CD4-positive, alpha-beta T cell treated with Interleukin-2 at 100 ng/mL for 4 hours (primary cell): ENCODE measurements around the gene BAG1.
A peak's percentile ranks its signal among the peaks of the same experiment; 100 is the strongest.

Experiments used
- DNase-seq: peaks from one replicate; pipeline ENCODE4 v3.0.0-alpha.2; 2020; ENCODE audit warnings: low spot score

BAG1 gene

GRCh38 chr9:33273266-33273971 is 8.9 kb upstream of the BAG1 start:
- DNase-seq = no peak

- no peak for DNase-seq
Observed at GRCh38 chr9:33272061-33272460, 7.6 kb upstream of the BAG1 start.

- no peak for DNase-seq
Observed at GRCh38 chr9:33270146-33270545, 5.6 kb upstream of the BAG1 start.

- DNase-seq = no peak
Observed at GRCh38 chr9:33267151-33267767, 2.8 kb upstream of the BAG1 start.

GRCh38 chr9:33265211-33265865 is 830 bp upstream of the BAG1 start:
- DNase-seq = no peak

- DNase-seq = peak; percentile 17
Observed at GRCh38 chr9:33264003-33264472, 470 bp downstream of the BAG1 start.

GRCh38 chr9:33263131-33264002 is 1.1 kb downstream of the BAG1 start:
- DNase-seq = peak; percentile 14

- DNase-seq = no peak
Observed at GRCh38 chr9:33260372-33260771, 4.1 kb downstream of the BAG1 start.

GRCh38 chr9:33257276-33257675 is 7.2 kb downstream of the BAG1 start:
- DNase-seq = no peak

GRCh38 chr9:33256236-33256635 is 8.3 kb downstream of the BAG1 start:
- DNase-seq = no peak

GRCh38 chr9:33255471-33255870 is 9.0 kb downstream of the BAG1 start:
- DNase-seq = no peak

- no peak for DNase-seq
Observed at GRCh38 chr9:33255014-33255413, 9.5 kb downstream of the BAG1 start.

GRCh38 chr9:33254211-33254610 is 10.3 kb downstream of the BAG1 start:
- no peak for DNase-seq

GRCh38 chr9:33250458-33250995 is 14.0 kb downstream of the BAG1 start:
- DNase-seq = no peak

GRCh38 chr9:33249983-33250382 is 14.5 kb downstream of the BAG1 start:
- no peak for DNase-seq

- no peak for DNase-seq
Observed at GRCh38 chr9:33249087-33249658, 15.3 kb downstream of the BAG1 start.

- DNase-seq = no peak
Observed at GRCh38 chr9:33248606-33249005, 15.9 kb downstream of the BAG1 start.

- DNase-seq = no peak
Observed at GRCh38 chr9:33246269-33246860, 18.1 kb downstream of the BAG1 start.

- no peak for DNase-seq
Observed at GRCh38 chr9:33245341-33245740, 19.2 kb downstream of the BAG1 start.

GRCh38 chr9:33244137-33244784 is 20.2 kb downstream of the BAG1 start:
- no peak for DNase-seq
